GM23248 (cell line): ENCODE results near the gene TP53RK.

Experiments used
- EZH2 ChIP-seq: fragments of 200-600 bp; sonication (generic); IDR thresholded peaks from 2 replicates; pipeline ENCODE4 v1.6.1; 2018; ENCODE audit warnings: antibody characterized with exemption, mild to moderate bottlenecking; ENCODE audit not compliant: insufficient read depth, poor library complexity, severe bottlenecking
- EZH2phosphoT487 ChIP-seq: fragments of 200-600 bp; sonication (generic); IDR thresholded peaks from 2 replicates; pipeline ENCODE4 v1.6.1; 2018; ENCODE audit warnings: antibody characterized with exemption, moderate library complexity, mild to moderate bottlenecking, low read depth; ENCODE audit not compliant: insufficient read depth

DNA sequence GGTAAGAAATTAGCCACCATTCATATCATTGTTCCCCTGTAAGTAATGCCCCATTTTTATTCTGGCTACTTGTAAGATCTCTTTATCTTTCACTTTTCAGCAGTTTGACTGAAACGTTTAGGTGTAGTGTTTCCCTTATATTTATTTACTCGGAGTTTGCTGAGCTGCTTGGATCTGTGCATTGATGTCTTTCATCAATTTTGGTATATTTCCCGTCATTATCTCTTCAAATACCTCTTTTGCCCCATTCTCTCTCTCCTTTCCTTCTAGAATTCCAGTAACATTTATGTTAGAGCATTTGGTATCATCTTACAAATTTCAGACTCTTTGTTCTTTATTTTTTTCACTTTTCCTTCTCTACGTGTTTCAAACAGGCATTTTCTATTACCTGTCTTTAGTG is 28.8 kb downstream of the TP53RK start:
- no peak for TF ChIP-seq EZH2
- TF ChIP-seq EZH2phosphoT487: no peak
